ENCODE results near the gene KCTD1.
A peak's percentile ranks its signal among the peaks of the same experiment; 100 is the strongest.

The KCTD1 gene

GRCh38 chr18:26421503-26421902 is 126.8 kb downstream of the KCTD1 start:
- no peak for DNase-seq
- TF ChIP-seq POLR2A (IDR thresholded peaks at IDR 0.05; ENCODE audit: low read length) (no peak), GATA1 (IDR thresholded peaks at IDR 0.05; ENCODE audit: low read depth, low read length) (no peak)

GRCh38 chr18:26419746-26420145 is 128.6 kb downstream of the KCTD1 start:
- DNase-seq, result no peak
- TF ChIP-seq POLR2A (IDR thresholded peaks at IDR 0.05; ENCODE audit: low read length) (no peak), GATA1 (IDR thresholded peaks at IDR 0.05; ENCODE audit: low read depth, low read length) (no peak)

DNA sequence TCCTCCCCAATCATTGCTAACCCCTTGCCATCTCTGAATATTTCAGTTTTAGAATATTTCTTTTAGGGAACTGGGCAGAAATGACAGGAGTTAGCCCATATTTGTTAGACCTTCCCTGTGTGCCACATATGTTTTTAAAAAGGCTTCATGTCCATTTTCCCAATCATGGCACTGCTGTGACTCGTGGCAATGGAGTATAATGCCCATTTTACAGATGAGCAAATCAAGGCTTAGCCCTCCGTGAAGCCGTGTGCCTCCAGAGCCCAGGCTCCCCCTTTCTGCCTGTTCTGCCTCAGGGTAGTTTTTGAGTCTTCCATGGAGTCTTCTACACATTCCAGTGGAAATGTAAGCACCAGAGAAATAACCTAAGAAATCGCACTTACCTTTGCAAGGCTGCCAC is 130.1 kb downstream of the KCTD1 start:
- no peak for TF ChIP-seq GATA1 (IDR thresholded peaks at IDR 0.05; ENCODE audit: low read depth, low read length)
- no peak for TF ChIP-seq POLR2A (IDR thresholded peaks at IDR 0.05; ENCODE audit: low read length)

GRCh38 chr18:26417190-26417589 is 131.2 kb downstream of the KCTD1 start:
- DNase-seq, result no peak
- TF ChIP-seq POLR2A (IDR thresholded peaks at IDR 0.05; ENCODE audit: low read length) (no peak), GATA1 (IDR thresholded peaks at IDR 0.05; ENCODE audit: low read depth, low read length) (no peak)

More for the DNA sequence above, 130.1 kb downstream of the KCTD1 start:
- DNase-seq, result no peak

- TF ChIP-seq GATA1 (IDR thresholded peaks at IDR 0.05; ENCODE audit: low read depth, low read length) (no peak), POLR2A (IDR thresholded peaks at IDR 0.05; ENCODE audit: low read length) (no peak)
Observed at GRCh38 chr18:26416652-26417150, 131.7 kb downstream of the KCTD1 start.

GRCh38 chr18:26415631-26416030 is 132.7 kb downstream of the KCTD1 start:
- DNase-seq, result no peak
- TF ChIP-seq POLR2A (IDR thresholded peaks at IDR 0.05; ENCODE audit: low read length), result no peak
- TF ChIP-seq GATA1 (IDR thresholded peaks at IDR 0.05; ENCODE audit: low read depth, low read length), result no peak

More at GRCh38 chr18:26416652-26417150, 131.7 kb downstream of the KCTD1 start:
- DNase-seq, result no peak

DNA sequence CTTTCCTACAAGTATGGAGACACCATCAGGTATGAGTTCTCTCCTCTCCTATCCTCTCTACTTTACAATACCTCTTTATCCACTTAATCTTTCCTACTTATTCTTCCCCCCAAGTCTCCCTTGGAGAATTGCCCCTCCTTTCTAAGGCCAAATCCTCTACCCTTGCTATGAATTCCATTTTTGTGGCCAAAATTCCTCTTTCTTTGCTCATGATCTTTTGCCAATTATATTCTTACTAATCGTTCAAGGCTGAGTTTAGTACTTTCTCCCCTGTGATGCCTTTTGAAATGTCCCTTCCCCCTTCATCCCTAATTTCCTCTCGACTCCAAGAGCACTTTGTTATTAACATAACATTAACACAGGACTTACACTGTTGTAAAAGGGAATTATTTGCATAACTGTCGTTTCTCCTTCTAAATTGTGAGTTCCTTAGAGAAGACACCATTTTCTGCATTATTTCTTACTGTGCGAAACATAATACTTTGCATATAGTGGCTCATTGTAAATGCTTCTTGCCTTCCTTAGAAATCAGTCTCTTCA is 133.4 kb downstream of the KCTD1 start:
- no peak for DNase-seq
- TF ChIP-seq GATA1 (IDR thresholded peaks at IDR 0.05; ENCODE audit: low read depth, low read length) (no peak), POLR2A (IDR thresholded peaks at IDR 0.05; ENCODE audit: low read length) (no peak)

GRCh38 chr18:26409091-26409490 is 139.3 kb downstream of the KCTD1 start:
- no peak for DNase-seq
- TF ChIP-seq GATA1 (IDR thresholded peaks at IDR 0.05; ENCODE audit: low read depth, low read length) (no peak), POLR2A (IDR thresholded peaks at IDR 0.05; ENCODE audit: low read length) (no peak)

DNA sequence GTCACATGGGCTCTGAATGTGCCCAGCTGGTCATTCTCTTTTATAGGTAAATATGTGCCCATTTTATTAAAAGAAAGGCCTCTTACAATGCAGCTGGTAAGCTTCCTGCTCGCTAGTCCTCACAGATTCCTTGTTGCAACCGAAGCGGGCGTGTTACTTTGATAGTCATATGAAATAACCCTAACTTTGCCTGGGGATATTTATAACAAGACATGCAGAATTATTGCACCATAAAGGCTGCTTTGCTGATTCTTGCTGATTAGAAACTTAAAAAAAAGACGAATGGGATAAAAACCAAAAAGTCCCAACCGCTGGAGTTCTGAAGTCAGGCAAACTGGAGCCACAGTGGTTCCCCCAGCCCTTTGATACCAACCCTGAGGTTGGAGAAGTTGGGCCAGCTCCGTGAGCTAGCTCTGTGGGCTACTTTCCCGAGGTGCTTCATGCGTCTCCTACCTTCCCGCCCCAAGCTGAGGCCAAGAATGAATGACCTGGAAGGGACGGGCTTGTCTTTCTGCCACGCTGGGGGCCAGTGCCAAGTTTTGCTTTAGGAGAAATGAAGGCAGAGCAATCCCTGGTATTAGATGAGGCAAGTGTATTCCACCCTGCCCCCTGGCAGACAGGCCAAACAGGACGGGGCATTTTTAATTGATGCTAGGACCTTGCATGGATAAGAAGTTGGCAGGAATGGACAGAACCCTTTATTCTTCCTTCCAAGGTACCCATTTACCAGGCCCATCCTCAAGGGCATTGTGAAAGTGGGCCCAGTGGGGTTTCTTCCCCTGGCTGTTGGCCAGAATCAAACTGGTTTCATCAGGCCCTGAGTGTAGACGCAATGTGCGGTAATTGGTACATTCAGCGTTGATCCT is 140.4 kb downstream of the KCTD1 start:
- no peak for TF ChIP-seq POLR2A (IDR thresholded peaks at IDR 0.05; ENCODE audit: low read length)
- no peak for TF ChIP-seq GATA1 (IDR thresholded peaks at IDR 0.05; ENCODE audit: low read depth, low read length)
- DNase-seq, result no peak

GRCh38 chr18:26406854-26407517 is 141.4 kb downstream of the KCTD1 start:
- TF ChIP-seq POLR2A (IDR thresholded peaks at IDR 0.05; ENCODE audit: low read length), result no peak
- TF ChIP-seq GATA1 (IDR thresholded peaks at IDR 0.05; ENCODE audit: low read depth, low read length), result no peak
- DNase-seq, result no peak

- no peak for DNase-seq
- TF ChIP-seq POLR2A (IDR thresholded peaks at IDR 0.05; ENCODE audit: low read length), result no peak
- no peak for TF ChIP-seq GATA1 (IDR thresholded peaks at IDR 0.05; ENCODE audit: low read depth, low read length)
Observed at GRCh38 chr18:26406324-26406723, 142.0 kb downstream of the KCTD1 start.

DNA sequence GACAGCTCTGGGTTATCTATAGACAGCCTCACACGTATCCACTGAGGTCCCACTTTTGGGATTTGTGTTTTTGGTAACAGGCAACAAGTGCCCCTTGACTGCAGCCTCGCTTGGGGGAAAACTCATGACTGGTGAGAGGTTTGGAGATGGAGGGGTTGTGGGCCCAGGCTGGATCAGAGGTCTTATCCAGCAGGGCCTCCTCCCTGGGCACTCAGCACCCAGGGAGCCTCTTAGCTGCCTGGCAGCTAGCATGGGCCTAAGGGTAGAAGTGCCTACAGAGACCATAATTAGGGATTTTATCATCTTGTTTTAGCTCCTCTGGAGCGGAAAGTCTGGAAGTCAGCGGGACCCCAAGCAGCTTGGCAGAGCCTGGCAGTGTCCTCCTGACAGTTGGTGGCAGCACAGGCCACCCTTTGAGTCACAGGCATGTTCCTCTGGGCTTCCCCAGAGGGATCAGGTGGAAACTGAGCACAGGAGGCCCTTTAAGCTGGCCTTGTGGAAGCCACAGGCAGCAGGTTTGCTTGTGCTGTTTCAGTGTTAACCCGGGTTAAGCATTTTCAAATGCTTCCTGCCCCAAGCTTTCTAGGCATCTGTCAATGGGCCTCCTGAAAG is 143.1 kb downstream of the KCTD1 start:
- TF ChIP-seq GATA1 (IDR thresholded peaks at IDR 0.05; ENCODE audit: low read depth, low read length) (no peak), POLR2A (IDR thresholded peaks at IDR 0.05; ENCODE audit: low read length) (no peak)
- peak; percentile 12 to 14 for DNase-seq

Measured in erythroblast (primary cell).